ENCODE measurements around the gene RAPGEF6. TPM values are rescaled to one million over a fixed set of nuclear protein-coding genes. Genes with fewer than 3 reads are reported as not detected.

Gene RAPGEF6
- total RNA-seq, 1 donor from 2014 or later = 22.9 TPM

DNA sequence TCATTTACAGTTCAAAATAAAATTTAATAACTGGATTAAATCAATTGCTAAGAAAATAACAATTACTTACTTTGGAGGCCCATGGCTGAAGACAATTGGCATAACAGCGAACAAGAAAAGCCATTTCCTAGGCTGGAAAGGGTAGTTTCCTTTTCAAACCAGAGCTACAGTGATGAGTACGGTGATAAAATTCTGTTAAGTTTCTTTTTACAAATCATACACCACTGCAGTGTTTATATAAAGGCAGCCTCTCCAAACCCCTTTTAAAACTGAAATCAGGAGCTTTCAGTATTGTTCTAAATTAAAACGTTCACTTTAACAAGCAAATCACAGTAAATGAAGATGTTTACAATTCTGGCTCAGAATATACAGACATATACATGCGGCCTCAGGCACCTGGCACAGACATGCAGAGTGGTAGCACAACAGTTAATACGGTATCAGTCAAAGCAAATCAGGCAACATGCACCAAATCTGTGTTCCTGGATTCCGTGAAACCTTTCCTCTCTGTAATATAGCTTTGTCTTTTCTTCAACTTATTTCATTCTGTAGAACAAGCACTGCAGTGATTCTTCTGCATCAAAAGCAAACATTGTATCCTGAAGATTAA lies 102.9 kb downstream of the RAPGEF6 start:
- intact Hi-C loops (cut with DNase I) = no loop called here
- Histone ChIP-seq H3K27ac (no peak overlapping the region), H3K4me1 (no peaks in the 10 kb centered on the region), H3K27me3 (no peaks in the 10 kb centered on the region), H3K4me3 (peak overlapping the region in 1 of 2 donors; percentile 35), H3K36me3 (no peaks in the 10 kb centered on the region), H3K9me3 (no peaks in the 10 kb centered on the region)
- no peak for DNase-seq (ENCODE audit: low spot score in 2 of 2)
- TF ChIP-seq, protein P1, sequence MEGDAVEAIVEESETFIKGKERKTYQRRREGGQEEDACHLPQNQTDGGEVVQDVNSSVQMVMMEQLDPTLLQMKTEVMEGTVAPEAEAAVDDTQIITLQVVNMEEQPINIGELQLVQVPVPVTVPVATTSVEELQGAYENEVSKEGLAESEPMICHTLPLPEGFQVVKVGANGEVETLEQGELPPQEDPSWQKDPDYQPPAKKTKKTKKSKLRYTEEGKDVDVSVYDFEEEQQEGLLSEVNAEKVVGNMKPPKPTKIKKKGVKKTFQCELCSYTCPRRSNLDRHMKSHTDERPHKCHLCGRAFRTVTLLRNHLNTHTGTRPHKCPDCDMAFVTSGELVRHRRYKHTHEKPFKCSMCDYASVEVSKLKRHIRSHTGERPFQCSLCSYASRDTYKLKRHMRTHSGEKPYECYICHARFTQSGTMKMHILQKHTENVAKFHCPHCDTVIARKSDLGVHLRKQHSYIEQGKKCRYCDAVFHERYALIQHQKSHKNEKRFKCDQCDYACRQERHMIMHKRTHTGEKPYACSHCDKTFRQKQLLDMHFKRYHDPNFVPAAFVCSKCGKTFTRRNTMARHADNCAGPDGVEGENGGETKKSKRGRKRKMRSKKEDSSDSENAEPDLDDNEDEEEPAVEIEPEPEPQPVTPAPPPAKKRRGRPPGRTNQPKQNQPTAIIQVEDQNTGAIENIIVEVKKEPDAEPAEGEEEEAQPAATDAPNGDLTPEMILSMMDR (IDR thresholded peaks at IDR 0.05) = no peak

DNA sequence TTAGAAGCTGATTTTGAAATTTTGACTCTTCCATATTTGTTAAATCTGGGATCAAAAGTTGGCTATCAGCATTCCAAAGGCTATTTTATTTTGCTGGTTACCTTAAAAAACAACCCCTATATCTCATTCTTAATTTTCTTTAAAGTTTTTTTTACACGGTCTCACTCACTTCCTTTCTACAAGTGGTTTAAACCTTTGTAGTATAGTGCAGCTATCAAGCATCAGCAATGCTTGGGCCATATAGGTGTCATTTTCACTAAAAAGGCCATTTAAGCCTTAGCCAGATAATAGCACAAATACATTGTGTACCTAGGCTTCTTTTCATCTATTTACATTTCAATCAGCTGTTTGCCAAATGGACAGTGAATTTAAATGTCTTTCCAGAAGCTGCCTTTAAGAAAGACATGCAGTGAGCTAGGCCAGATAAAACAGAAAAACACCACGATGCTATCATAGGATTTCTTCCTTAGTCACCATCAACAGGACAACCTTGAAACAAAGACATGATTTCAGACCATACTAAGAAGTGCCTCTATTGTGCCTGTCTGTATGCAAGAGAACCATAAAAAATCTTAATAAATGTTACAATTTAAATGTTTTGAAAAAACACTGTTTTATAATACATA lies 104.2 kb downstream of the RAPGEF6 start:
- no peaks in the 10 kb centered on the region for H3K27me3 ChIP-seq
- TF ChIP-seq, protein P1 (IDR thresholded peaks at IDR 0.05) = no peak
- no peak overlapping the region for H3K4me3 ChIP-seq
- no peak overlapping the region for H3K27ac ChIP-seq
- no peaks in the 10 kb centered on the region for H3K36me3 ChIP-seq
- H3K9me3 ChIP-seq = no peaks in the 10 kb centered on the region
- no peaks in the 10 kb centered on the region for H3K4me1 ChIP-seq
- intact Hi-C loops (cut with DNase I) = no loop called here
- DNase-seq (ENCODE audit: low spot score in 2 of 2) = no peak

DNA sequence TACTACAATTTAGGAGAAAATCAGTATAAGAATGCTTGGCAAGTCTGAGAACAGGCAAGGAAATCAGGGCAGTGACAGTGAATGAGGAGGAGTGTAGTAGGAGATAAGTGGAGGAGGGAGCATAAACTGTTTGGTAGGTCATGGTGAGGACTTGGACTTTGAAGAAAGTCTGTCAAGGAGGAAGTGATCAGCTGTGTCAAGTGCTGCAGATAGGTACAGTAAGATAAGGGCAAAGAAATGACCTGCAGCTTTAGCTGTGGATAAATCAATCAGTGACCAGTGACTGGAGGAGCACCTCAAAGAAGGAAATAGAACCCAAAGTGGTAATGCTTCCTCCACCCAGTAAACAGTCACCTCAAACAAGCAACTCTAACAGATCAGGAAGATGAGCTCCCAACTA lies 106.3 kb downstream of the RAPGEF6 start:
- Histone ChIP-seq H3K4me1 (no peaks in the 10 kb centered on the region), H3K27me3 (no peaks in the 10 kb centered on the region), H3K4me3 (no peak overlapping the region), H3K27ac (no peak overlapping the region), H3K36me3 (no peaks in the 10 kb centered on the region), H3K9me3 (no peaks in the 10 kb centered on the region)
- intact Hi-C loops (cut with DNase I) = no loop called here
- no peak for DNase-seq (ENCODE audit: low spot score in 2 of 2)
- TF ChIP-seq, protein P1 (IDR thresholded peaks at IDR 0.05) = no peak

DNA sequence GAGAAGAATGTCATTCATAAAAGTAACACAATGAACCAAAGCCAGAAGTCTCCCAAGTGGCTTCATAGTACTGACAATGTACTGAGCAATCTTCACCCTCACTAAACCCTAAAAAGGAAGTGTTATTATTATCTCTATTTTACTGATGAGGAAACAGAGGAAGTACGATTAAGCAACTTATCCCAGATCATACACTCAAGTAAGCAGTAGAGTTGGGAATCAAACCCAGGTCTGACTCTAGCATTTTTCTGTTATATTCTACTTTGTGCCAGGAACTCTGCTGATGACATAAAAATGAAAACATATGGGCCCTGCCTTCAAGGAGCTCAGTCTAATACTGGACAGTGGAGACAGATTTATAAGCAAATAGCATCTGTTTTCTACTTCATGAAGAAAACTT lies 109.2 kb downstream of the RAPGEF6 start:
- H3K27me3 ChIP-seq = no peaks in the 10 kb centered on the region
- no peaks in the 10 kb centered on the region for H3K36me3 ChIP-seq
- TF ChIP-seq, protein P1 (IDR thresholded peaks at IDR 0.05) = no peak
- H3K4me1 ChIP-seq = peaks cover 0 to 4% of the 10 kb centered on the region in 2 donors
- H3K4me3 ChIP-seq = no peak overlapping the region
- H3K9me3 ChIP-seq = no peaks in the 10 kb centered on the region
- intact Hi-C loops (cut with DNase I) = no loop called here
- H3K27ac ChIP-seq = no peak overlapping the region
- DNase-seq (ENCODE audit: low spot score in 2 of 2) = no peak

DNA sequence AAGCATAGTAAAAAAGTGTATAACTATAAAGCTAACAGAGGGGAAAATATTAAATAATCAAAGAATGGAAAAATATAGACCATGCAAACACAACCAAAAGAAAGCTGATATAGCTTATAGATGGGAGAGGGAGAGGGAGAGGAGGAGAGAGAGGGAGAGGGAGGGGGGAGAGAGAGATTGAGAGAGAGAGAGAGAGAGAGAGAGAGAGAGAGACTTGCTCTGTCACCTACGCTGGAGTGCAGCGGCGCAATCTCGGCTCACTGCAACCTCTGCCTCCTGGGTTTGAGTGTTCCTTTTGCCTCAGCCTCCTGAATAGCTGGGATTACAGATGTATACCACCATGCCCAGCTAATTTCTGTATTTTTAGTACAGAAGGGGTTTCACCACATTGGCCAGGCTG lies 110.6 kb downstream of the RAPGEF6 start:
- no peaks in the 10 kb centered on the region for H3K27me3 ChIP-seq
- intact Hi-C loops (cut with DNase I) = no loop called here
- H3K27ac ChIP-seq = no peak overlapping the region
- H3K36me3 ChIP-seq = peaks cover 0 to 4% of the 10 kb centered on the region in 2 donors
- no peak for DNase-seq (ENCODE audit: low spot score in 2 of 2)
- H3K4me1 ChIP-seq = peaks cover 0 to 4% of the 10 kb centered on the region in 2 donors
- no peaks in the 10 kb centered on the region for H3K9me3 ChIP-seq
- TF ChIP-seq, protein P1 (IDR thresholded peaks at IDR 0.05) = no peak
- no peak overlapping the region for H3K4me3 ChIP-seq
